Urinary bladder (tissue), 4 donors: ENCODE measurements around the gene OAS3. TPM values are rescaled to one million over a fixed set of nuclear protein-coding genes. Genes with fewer than 3 reads are reported as not detected.
A peak's percentile ranks its signal among the peaks of the same experiment; 100 is the strongest.

Experiments
- DNase-seq: peaks from one replicate; pipeline ENCODE4 v3.0.0-alpha.2; 2015; ENCODE audit errors: extremely low spot score
- H3K27ac ChIP-seq: one replicate; pipeline ENCODE4 v1.5.1; 2013; ENCODE audit warnings: low read depth, mild to moderate bottlenecking, moderate library complexity
- H3K36me3 ChIP-seq: one replicate; pipeline ENCODE4 v1.6.1; 2013; ENCODE audit warnings: mild to moderate bottlenecking, moderate library complexity; ENCODE audit not compliant: insufficient read depth
- H3K4me1 ChIP-seq: one replicate; pipeline ENCODE4 v1.6.1; 2013; ENCODE audit warnings: mild to moderate bottlenecking, moderate library complexity; ENCODE audit not compliant: insufficient read depth
- H3K4me3 ChIP-seq: one replicate; pipeline ENCODE4 v1.5.1; 2013; ENCODE audit warnings: low read depth, low read length
- WGBS: extraction: QIAGEN DNeasy Blood & Tissue Kit; methylation state at CpG from one replicate; pipeline ENCODE4 v1.1.7; 2013; 5-methylcytosine and 5-hydroxymethylcytosine counted together
- polyA plus RNA-seq: library from polyadenylated mRNA; stranded (reverse); fragments of 200-250 nt; gene quantifications from one replicate; pipeline ENCODE4 v1.2.3, GENCODE V29; 2013
- total RNA-seq: library from RNA; depleted of rRNA; stranded (reverse); fragments of >200 nt; gene quantifications from one replicate; pipeline ENCODE4 v1.2.3, GENCODE V29; 2014
- donor health status: healthy with polysubstance abuse.
- donor health status: healthy.

The OAS3 gene
- total and polyA plus RNA-seq, 2 donors, result 9.6 to 11.3 TPM

- WGBS, result 83% methylated on average over 4 of the region's 4 CpGs
- Histone ChIP-seq H3K4me1 (no peaks in the 10 kb centered on the region), H3K27ac (no peak overlapping the region), H3K36me3 (no peaks in the 10 kb centered on the region), H3K4me3 (no peak overlapping the region)
- DNase-seq, result no peak
These were observed 34.9 kb downstream of the OAS3 start for GRCh38 chr12:112973011-112973735.

GRCh38 chr12:112973818-112974231, 35.6 kb downstream of the OAS3 start:
- Histone ChIP-seq H3K4me1 (no peaks in the 10 kb centered on the region), H3K27ac (no peak overlapping the region), H3K4me3 (no peak overlapping the region), H3K36me3 (no peaks in the 10 kb centered on the region)
- no peak for DNase-seq
- WGBS, result 31% methylated on average over 5 of the region's 5 CpGs

GRCh38 chr12:112974904-112975303, 36.6 kb downstream of the OAS3 start:
- no peak for DNase-seq

GRCh38 chr12:112977139-112977538, 38.9 kb downstream of the OAS3 start:
- 69% methylated on average over 3 of the region's 3 CpGs for WGBS
- H3K4me1 ChIP-seq, result no peaks in the 10 kb centered on the region
- no peak overlapping the region for H3K4me3 ChIP-seq
- DNase-seq, result no peak
- H3K36me3 ChIP-seq, result no peaks in the 10 kb centered on the region
- H3K27ac ChIP-seq, result no peak overlapping the region

More at GRCh38 chr12:112974904-112975303, 36.6 kb downstream of the OAS3 start:
- Histone ChIP-seq H3K4me1 (no peaks in the 10 kb centered on the region), H3K36me3 (no peaks in the 10 kb centered on the region), H3K4me3 (no peak overlapping the region), H3K27ac (no peak overlapping the region)
- 83% methylated on average over 7 of the region's 7 CpGs for WGBS

GRCh38 chr12:112977641-112978040, 39.4 kb downstream of the OAS3 start:
- peak overlapping the region; percentile 16 for H3K4me3 ChIP-seq
- H3K27ac ChIP-seq, result peak overlapping the region; percentile 40
- DNase-seq, result no peak
- 78% methylated on average over 8 of the region's 8 CpGs for WGBS
- no peaks in the 10 kb centered on the region for H3K4me1 ChIP-seq
- H3K36me3 ChIP-seq, result no peaks in the 10 kb centered on the region

- WGBS, result 36% methylated on average over 19 of the region's 19 CpGs
These were observed 40.1 kb downstream of the OAS3 start, which contains the start of gene OAS2 for GRCh38 chr12:112978163-112979040. OAS2 (plus strand) TSS chr12:112978519; CDS start chr12:112978609, 90 bp downstream.

GRCh38 chr12:112979041-112979680, 40.9 kb downstream of the OAS3 start:
- no peaks in the 10 kb centered on the region for H3K36me3 ChIP-seq
- peak overlapping the region; percentile 84 for H3K27ac ChIP-seq
- H3K4me1 ChIP-seq, result no peaks in the 10 kb centered on the region
- peak overlapping the region; percentile 23 for H3K4me3 ChIP-seq
- no peak for DNase-seq
- WGBS, result 64% methylated on average over 6 of the region's 6 CpGs

More at GRCh38 chr12:112978163-112979040, 40.1 kb downstream of the OAS3 start, which contains the start of gene OAS2:
- no peaks in the 10 kb centered on the region for H3K36me3 ChIP-seq
- no peaks in the 10 kb centered on the region for H3K4me1 ChIP-seq
- peak within 1 kb of the TSS; percentile 84 for H3K27ac ChIP-seq
- DNase-seq, result no peak
- peak within 1 kb of the TSS; percentile 23 for H3K4me3 ChIP-seq

- no peak overlapping the region for H3K27ac ChIP-seq
- peaks cover 2% of the 10 kb centered on the region for H3K36me3 ChIP-seq
- no peak overlapping the region for H3K4me3 ChIP-seq
- no peaks in the 10 kb centered on the region for H3K4me1 ChIP-seq
- 70% methylated on average over 4 of the region's 4 CpGs for WGBS
- no peak for DNase-seq
These were observed 42.4 kb downstream of the OAS3 start for GRCh38 chr12:112980491-112981158.

GRCh38 chr12:112985642-112986290, 47.5 kb downstream of the OAS3 start:
- peaks cover 2% of the 10 kb centered on the region for H3K36me3 ChIP-seq
- 100% methylated on average over 1 of the region's 1 CpG for WGBS
- no peaks in the 10 kb centered on the region for H3K4me1 ChIP-seq
- no peak overlapping the region for H3K4me3 ChIP-seq
- no peak overlapping the region for H3K27ac ChIP-seq
- no peak for DNase-seq

- Histone ChIP-seq H3K36me3 (peaks cover 2% of the 10 kb centered on the region), H3K4me3 (no peak overlapping the region), H3K4me1 (no peaks in the 10 kb centered on the region), H3K27ac (no peak overlapping the region)
- WGBS, result 93% methylated on average over 7 of the region's 7 CpGs
- DNase-seq, result no peak
These were observed 48.1 kb downstream of the OAS3 start for GRCh38 chr12:112986291-112986800.

- H3K27ac ChIP-seq, result no peak overlapping the region
- H3K4me3 ChIP-seq, result no peak overlapping the region
- no peak for DNase-seq
- H3K36me3 ChIP-seq, result peaks cover 2% of the 10 kb centered on the region
- WGBS, result 71% methylated on average over 2 of the region's 2 CpGs
- H3K4me1 ChIP-seq, result no peaks in the 10 kb centered on the region
These were observed 49.3 kb downstream of the OAS3 start for GRCh38 chr12:112987561-112987960.

- no peak for DNase-seq
- 58% methylated on average over 3 of the region's 3 CpGs for WGBS
- H3K27ac ChIP-seq, result no peak overlapping the region
- no peaks in the 10 kb centered on the region for H3K4me1 ChIP-seq
- no peak overlapping the region for H3K4me3 ChIP-seq
- H3K36me3 ChIP-seq, result peaks cover 2% of the 10 kb centered on the region
These were observed 50.0 kb downstream of the OAS3 start for GRCh38 chr12:112988224-112988623.
